AG09309 (cell line): ENCODE results near the gene FGF22.
A peak's percentile ranks its signal among the peaks of the same experiment; 100 is the strongest.
"Not testable (repeated sequence)": the region's sequence is repeated elsewhere in the genome, so short reads cannot be mapped to it uniquely, and the experiment has no call there.

Source experiments
- DNase-seq: peaks from one replicate; pipeline ENCODE4 v3.0.0-alpha.2; 2010; ENCODE audit warnings: low read depth
- H3K4me3 ChIP-seq: 2 replicates; pipeline ENCODE4 v1.5.1; 2011; ENCODE audit warnings: mild to moderate bottlenecking, low read depth, low read length, moderate library complexity; ENCODE audit not compliant: control insufficient read depth
- TF ChIP-seq, protein P1 (sequence below): IDR thresholded peaks from 2 replicates; pipeline ENCODE4 v1.5.1; 2011; ENCODE audit warnings: mild to moderate bottlenecking, low read depth, low read length, inconsistent platforms; ENCODE audit not compliant: insufficient read depth, control insufficient read depth; ENCODE audit errors: missing control alignments

Gene FGF22

DNA sequence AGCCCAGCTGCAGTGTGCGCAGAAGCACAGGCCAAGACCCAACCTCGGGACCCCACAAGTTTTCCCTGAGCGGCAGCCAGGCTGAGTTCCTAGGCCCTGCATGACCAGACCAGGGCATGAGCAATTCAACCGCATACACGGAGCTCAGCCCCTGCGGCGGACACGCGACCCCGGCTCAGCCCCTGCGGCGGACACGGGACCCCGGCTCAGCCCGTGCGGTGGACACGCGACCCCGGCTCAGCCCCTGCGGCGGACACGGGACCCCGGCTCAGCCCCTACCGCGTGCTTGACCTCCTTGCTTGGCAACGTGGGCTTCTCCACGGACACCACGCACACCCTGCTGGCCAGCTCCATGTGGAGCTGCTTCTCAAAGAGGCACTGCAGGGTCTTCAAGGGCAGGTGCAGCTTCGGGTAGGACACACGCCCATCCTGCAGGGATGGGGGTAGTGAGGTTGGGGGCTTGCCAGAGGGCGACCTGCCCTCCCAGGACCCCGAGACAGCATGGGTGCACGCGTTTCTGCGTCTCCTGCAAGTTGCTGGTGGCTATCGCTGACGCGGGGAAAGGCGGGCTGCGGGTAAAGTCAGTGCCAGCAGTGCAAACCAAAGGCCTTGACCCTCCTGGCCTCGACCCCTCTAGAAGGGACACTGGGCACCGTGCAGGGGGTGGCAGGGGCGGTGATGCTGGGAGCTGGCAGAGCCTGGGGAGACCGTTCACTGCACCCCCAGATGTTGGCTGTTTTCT lies 16.3 kb upstream of the FGF22 start:
- TF ChIP-seq, protein P1, sequence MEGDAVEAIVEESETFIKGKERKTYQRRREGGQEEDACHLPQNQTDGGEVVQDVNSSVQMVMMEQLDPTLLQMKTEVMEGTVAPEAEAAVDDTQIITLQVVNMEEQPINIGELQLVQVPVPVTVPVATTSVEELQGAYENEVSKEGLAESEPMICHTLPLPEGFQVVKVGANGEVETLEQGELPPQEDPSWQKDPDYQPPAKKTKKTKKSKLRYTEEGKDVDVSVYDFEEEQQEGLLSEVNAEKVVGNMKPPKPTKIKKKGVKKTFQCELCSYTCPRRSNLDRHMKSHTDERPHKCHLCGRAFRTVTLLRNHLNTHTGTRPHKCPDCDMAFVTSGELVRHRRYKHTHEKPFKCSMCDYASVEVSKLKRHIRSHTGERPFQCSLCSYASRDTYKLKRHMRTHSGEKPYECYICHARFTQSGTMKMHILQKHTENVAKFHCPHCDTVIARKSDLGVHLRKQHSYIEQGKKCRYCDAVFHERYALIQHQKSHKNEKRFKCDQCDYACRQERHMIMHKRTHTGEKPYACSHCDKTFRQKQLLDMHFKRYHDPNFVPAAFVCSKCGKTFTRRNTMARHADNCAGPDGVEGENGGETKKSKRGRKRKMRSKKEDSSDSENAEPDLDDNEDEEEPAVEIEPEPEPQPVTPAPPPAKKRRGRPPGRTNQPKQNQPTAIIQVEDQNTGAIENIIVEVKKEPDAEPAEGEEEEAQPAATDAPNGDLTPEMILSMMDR = no peak
- no peak overlapping the region for H3K4me3 ChIP-seq
- no peak for DNase-seq

DNA sequence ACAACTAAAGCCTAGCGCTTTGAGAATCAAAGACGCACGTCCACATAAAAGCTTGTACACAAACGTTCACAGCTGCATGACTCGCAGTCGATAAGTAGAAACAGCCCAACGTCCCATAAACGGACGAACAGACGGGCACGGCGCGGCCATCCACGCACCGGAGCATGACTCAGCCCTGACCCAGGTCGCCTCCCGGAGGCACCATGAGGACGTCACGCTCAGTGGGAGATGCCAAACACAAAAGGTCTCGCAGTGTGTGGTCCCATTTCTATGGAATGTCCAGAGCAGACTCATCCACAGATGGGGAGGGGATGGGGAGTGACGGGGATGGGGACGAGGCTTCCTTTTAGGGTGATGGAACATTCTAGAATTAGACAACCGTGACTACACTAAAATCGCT lies 15.7 kb upstream of the FGF22 start:
- no peak overlapping the region for H3K4me3 ChIP-seq
- peak; percentile 52 for DNase-seq
- TF ChIP-seq, protein P1 = no peak

DNA sequence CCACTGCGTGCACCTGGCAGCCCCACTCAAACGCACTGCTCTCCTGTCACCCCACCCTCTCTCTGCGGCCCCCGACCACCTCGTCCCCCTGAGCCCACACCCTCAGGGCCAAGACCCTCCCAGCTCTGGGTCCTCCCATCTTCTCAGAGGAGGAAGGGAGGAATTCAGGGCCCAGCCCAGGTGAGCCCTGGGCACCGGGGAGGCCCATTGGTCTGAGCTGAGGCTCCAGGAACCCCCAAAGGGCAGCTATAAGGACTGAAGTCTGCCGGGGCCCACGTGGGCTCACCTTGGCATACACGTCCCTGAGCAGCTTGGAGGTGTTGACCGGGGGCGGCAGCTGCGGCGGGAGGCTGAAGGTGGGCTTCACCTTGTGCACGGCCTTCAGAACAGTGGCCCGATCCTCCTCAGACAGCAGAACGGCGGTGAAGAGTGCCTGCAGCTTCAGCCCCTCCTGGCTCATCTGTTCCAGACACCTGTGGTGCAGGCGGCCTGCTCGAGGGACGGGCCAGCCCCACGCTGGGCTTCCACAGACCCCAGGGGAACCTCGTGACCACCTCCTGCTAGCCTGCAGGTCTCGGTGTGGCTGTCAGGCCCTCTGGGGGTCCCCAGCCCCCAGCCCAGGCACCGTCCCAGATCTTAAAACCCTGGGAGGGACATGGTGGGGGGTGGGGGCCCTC lies 15.1 kb upstream of the FGF22 start:
- TF ChIP-seq, protein P1 = no peak
- no peak for DNase-seq
- H3K4me3 ChIP-seq = no peak overlapping the region

DNA sequence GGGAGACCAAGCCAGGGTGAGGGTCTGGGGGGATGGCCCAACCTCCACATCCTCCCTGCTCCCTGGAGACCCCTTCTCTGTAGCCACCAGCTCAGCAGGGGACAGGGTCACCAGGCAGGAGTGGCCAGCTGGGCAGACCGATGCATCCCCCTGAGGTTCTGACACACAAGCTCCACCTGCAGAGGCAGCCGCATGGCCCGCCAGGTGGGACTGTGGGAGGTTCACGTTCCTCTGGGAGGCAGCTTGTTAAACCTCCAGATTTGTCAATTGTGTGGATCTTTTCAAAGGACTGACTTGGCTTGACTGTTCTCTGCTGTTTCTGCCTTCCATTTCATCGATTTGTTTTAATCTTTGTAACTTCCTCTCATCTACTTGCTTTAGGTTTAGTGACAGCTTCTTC lies 14.4 kb upstream of the FGF22 start:
- no peak overlapping the region for H3K4me3 ChIP-seq
- TF ChIP-seq, protein P1 = no peak

DNA sequence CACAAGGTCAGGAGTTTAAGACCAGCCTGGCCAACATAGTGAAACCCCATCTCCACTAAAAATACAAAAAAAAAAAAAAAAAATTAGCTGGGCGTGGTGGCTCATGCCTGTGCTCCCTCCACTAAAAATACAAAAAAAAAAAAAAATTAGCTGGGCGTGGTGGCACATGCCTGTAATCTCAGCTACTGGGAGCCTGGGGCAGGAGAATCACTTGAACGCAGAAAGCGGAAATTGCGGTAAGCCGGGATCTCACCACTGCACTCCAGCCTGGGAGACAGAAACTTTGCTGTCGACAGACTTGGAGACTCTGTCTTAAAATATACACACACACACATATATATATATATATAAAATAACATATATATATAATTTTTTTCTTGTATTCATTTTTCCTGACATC lies 13.1 kb upstream of the FGF22 start:
- DNase-seq, H3K4me3 ChIP-seq: not testable (repeated sequence)

More for the DNA sequence above, 14.4 kb upstream of the FGF22 start:
- no peak for DNase-seq

DNA sequence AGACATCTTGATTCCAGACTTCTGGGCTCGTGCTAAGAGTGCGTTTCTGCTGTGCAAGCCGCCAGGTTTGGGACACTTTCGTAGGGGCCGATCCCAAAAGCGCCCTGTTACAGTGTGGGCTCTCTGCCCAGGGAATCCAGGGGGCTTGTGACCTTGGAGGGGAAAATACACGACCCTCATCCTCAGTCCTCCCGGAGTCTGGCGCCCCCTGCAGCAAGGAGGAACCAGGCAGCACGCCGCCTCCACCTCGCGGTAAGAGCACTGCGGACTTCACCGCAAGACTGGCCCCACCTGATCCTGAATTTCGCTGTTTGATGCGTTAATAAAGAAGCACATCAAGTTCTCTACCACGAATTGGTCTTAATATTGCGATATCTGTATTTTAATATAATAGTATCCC lies 11.5 kb upstream of the FGF22 start:
- TF ChIP-seq, protein P1 = peak; percentile 41
- no peak overlapping the region for H3K4me3 ChIP-seq
- no peak for DNase-seq

DNA sequence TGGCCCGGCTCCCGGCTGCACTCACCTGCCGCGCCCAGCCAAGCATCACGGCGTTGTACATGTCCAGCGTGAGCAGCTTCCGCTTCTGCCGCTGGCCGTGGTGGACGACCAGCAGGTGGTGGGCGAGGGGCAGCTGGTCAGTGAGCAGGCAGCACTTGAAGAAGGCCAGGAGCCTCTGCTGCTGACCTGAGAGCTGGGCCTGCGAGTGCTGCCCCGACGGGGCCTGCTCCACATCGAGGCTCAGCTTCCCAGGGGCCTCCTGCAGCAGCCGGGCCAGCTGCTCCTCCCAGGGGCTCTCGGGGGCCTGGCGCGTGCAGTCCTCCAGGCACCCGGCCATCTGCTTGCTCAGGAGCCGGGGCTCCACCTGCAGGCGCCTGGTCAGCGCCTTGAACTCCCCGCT lies 10.2 kb upstream of the FGF22 start:
- DNase-seq, H3K4me3 ChIP-seq: not testable (repeated sequence)
